SU-DHL-6 (cell line): ENCODE measurements around the gene GNAI1.

Experiments used
- H2AFZ ChIP-seq: fragments of 200-600 bp; sonication (generic); 2 replicates; pipeline ENCODE4 v1.6.1; 2014; ENCODE audit warnings: low read depth, mild to moderate bottlenecking, moderate library complexity, mixed read lengths, antibody characterized with exemption, low read length; ENCODE audit not compliant: severe bottlenecking
- H3F3A ChIP-seq: fragments of 200-600 bp; shearing (Covaris generic); 2 replicates; pipeline ENCODE4 v1.6.0; 2016; ENCODE audit warnings: antibody characterized with exemption, mild to moderate bottlenecking; ENCODE audit not compliant: insufficient read depth
- H3K27ac ChIP-seq: fragments of 200-600 bp; sonication (generic); 2 replicates; pipeline ENCODE4 v1.5.1; 2016; ENCODE audit warnings: low read depth, mild to moderate bottlenecking, low read length, moderate library complexity, mixed read lengths
- H3K27me3 ChIP-seq: fragments of 200-600 bp; sonication (generic), shearing (Covaris generic); 2 replicates; pipeline ENCODE4 v1.6.0; 2014; ENCODE audit warnings: mild to moderate bottlenecking, low read length
- H3K36me3 ChIP-seq: fragments of 200-600 bp; sonication (generic); 2 replicates; pipeline ENCODE4 v1.6.1; 2014; ENCODE audit warnings: mild to moderate bottlenecking, low read length, mixed read lengths
- H3K4me2 ChIP-seq: fragments of 300-600, 200-600 bp; shearing (Covaris generic), sonication (generic); 2 replicates; pipeline ENCODE4 v1.6.0; 2014; ENCODE audit warnings: low read length, low read depth, mild to moderate bottlenecking; ENCODE audit not compliant: poor library complexity, severe bottlenecking
- H3K4me3 ChIP-seq: fragments of 200-600 bp; sonication (generic); 2 replicates; pipeline ENCODE4 v1.5.1; 2014; ENCODE audit warnings: antibody characterized with exemption, low read length, mild to moderate bottlenecking, mixed read lengths; ENCODE audit not compliant: insufficient read depth, poor library complexity, severe bottlenecking
- H3K79me2 ChIP-seq: fragments of 200-600 bp; sonication (generic); 2 replicates; pipeline ENCODE4 v1.6.1; 2014; ENCODE audit warnings: mild to moderate bottlenecking, low read length, moderate library complexity; ENCODE audit not compliant: insufficient read depth
- H3K9ac ChIP-seq: fragments of 200-600 bp; sonication (generic); 2 replicates; pipeline ENCODE4 v1.7.0; 2014; ENCODE audit warnings: mild to moderate bottlenecking, low read length
- H3K9me2 ChIP-seq: fragments of 200-600 bp; sonication (generic); replicated peaks from 2 replicates; pipeline ENCODE4 v1.6.1; 2014; ENCODE audit warnings: low read length; ENCODE audit not compliant: insufficient read depth
- H3K9me3 ChIP-seq: fragments of 200-600 bp; sonication (generic); 2 replicates; pipeline ENCODE4 v1.6.1; 2014; ENCODE audit warnings: low read length, mixed read lengths; ENCODE audit not compliant: insufficient read depth
- H4K20me1 ChIP-seq: fragments of 200-600 bp; sonication (generic); 2 replicates; pipeline ENCODE4 v1.6.1; 2014; ENCODE audit warnings: low read depth, mild to moderate bottlenecking, antibody characterized with exemption, low read length, moderate library complexity, mixed read lengths
- EZH2phosphoT487 ChIP-seq: fragments of 200-600 bp; sonication (generic), shearing (Covaris generic); conservative IDR thresholded peaks from 2 replicates; pipeline ENCODE4 v1.6.1; 2018; ENCODE audit warnings: mild to moderate bottlenecking, antibody characterized with exemption, low read length, moderate library complexity, mixed read lengths
- TF ChIP-seq, protein P1 (sequence below): fragments of 200-600 bp; sonication (generic); IDR thresholded peaks from one replicate; pipeline ENCODE4 v1.5.1; 2017; ENCODE audit warnings: antibody characterized with exemption, mild to moderate bottlenecking, low read length, moderate library complexity; ENCODE audit not compliant: insufficient read depth, poor library complexity, severe bottlenecking

Gene GNAI1

DNA sequence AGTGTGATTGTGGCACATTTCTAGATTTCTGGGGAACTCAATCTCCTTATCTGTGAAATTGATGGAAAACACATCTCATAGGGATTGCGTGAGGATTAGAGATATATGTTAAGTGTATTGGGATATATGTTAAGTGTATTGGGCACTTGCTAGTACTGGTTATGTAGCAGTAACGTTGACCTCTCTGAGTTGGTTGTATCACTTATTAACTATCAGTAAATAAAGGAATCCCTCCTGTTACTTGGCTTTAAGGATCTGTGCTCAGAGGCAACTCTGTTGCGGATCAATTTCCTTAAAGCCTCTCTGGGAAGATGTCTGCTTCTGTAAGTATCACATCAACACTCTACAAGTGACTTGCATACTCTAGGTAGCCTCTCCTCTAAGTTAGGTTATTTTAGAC, 25.2 kb downstream of the GNAI1 start:
- no peaks in the 10 kb centered on the region for H4K20me1 ChIP-seq
- no peak for TF ChIP-seq EZH2phosphoT487
- TF ChIP-seq, protein P1, sequence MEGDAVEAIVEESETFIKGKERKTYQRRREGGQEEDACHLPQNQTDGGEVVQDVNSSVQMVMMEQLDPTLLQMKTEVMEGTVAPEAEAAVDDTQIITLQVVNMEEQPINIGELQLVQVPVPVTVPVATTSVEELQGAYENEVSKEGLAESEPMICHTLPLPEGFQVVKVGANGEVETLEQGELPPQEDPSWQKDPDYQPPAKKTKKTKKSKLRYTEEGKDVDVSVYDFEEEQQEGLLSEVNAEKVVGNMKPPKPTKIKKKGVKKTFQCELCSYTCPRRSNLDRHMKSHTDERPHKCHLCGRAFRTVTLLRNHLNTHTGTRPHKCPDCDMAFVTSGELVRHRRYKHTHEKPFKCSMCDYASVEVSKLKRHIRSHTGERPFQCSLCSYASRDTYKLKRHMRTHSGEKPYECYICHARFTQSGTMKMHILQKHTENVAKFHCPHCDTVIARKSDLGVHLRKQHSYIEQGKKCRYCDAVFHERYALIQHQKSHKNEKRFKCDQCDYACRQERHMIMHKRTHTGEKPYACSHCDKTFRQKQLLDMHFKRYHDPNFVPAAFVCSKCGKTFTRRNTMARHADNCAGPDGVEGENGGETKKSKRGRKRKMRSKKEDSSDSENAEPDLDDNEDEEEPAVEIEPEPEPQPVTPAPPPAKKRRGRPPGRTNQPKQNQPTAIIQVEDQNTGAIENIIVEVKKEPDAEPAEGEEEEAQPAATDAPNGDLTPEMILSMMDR, result no peak

DNA sequence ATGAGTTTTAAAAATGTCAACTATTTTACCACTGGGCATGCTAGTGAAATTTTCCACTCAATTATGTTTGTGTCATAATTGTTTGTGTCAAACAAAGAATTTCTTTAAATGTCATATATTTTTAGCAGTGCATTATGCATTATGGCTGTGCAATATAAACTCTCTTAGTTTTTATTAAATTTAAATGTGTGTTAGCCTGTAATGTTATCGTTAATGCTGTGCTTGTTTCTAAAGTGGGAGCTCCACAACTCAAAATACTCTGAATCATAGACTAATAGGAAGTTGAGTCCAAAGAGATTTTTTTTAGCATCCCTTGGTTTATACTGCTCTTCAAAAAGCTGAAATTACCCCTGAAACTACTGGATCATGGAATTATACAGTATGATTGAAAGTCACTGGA, 26.8 kb downstream of the GNAI1 start:
- H3K9me2 ChIP-seq, result no peaks in the 10 kb centered on the region
- no peak overlapping the region for H2AFZ ChIP-seq
- no peaks in the 10 kb centered on the region for H4K20me1 ChIP-seq
- H3K4me3 ChIP-seq, result no peak overlapping the region
- H3K9me3 ChIP-seq, result no peaks in the 10 kb centered on the region
- H3K9ac ChIP-seq, result no peak overlapping the region
- no peak for TF ChIP-seq EZH2phosphoT487
- TF ChIP-seq, protein P1, result no peak
- H3K27ac ChIP-seq, result no peak overlapping the region
- H3K4me2 ChIP-seq, result no peak overlapping the region
- H3F3A ChIP-seq, result no peaks in the 10 kb centered on the region
- no peaks in the 10 kb centered on the region for H3K79me2 ChIP-seq
- no peaks in the 10 kb centered on the region for H3K36me3 ChIP-seq
- H3K27me3 ChIP-seq, result no peaks in the 10 kb centered on the region; the same call in 1 of the 2 replicates

More for the DNA sequence above, 25.2 kb downstream of the GNAI1 start:
- Histone ChIP-seq H3K36me3 (no peaks in the 10 kb centered on the region), H3K9me2 (no peaks in the 10 kb centered on the region), H3K27ac (no peak overlapping the region), H3K27me3 (no peaks in the 10 kb centered on the region), H3K9me3 (no peaks in the 10 kb centered on the region), H3K79me2 (no peaks in the 10 kb centered on the region), H3K4me3 (no peak overlapping the region), H3K4me2 (no peak overlapping the region), H3F3A (no peaks in the 10 kb centered on the region), H3K9ac (no peak overlapping the region), H2AFZ (no peak overlapping the region)

DNA sequence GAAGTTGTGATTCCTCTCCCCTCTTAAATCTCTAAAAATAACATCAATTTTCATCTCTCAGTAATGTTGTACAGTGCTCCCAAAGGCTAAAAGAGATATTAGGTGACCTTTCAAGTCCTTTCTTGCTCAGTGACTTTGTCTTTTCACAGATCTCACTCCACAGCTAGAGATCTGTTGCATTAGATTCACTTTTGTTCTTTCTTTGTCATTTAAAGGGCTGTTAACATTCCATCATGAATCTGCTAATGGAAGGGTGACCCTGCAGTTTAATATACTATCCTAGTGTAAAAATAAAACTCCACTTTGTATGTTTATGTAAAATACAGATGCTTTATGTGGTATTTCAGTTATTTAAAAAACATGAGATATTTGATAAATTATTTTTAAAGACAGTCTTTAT, 30.5 kb downstream of the GNAI1 start:
- Histone ChIP-seq H3K9me3 (peaks cover 6% of the 10 kb centered on the region; the same call in 1 of the 2 replicates), H3K36me3 (no peaks in the 10 kb centered on the region), H3K79me2 (no peaks in the 10 kb centered on the region), H4K20me1 (no peaks in the 10 kb centered on the region), H3K4me2 (no peak overlapping the region), H3K4me3 (no peak overlapping the region), H3K9me2 (no peaks in the 10 kb centered on the region), H3K9ac (no peak overlapping the region), H3K27me3 (no peaks in the 10 kb centered on the region; the same call in 1 of the 2 replicates), H2AFZ (no peak overlapping the region), H3K27ac (no peak overlapping the region), H3F3A (no peaks in the 10 kb centered on the region)
- TF ChIP-seq, protein P1, result no peak
- no peak for TF ChIP-seq EZH2phosphoT487
